NCI-H1930 (cell line): ENCODE results near the gene SBK1.
"Not testable (repeated sequence)": the region's sequence is repeated elsewhere in the genome, so short reads cannot be mapped to it uniquely, and the experiment has no call there.

ENCODE experiments used
- DNase-seq, 2 experiments: peaks; one replicate each; lab custom pipeline; 2025; lab: John Stamatoyannopoulos, UW

Gene SBK1

GRCh38 chr16:28291651-28292626, at the start of gene SBK1:
SBK1 (plus strand) TSS chr16:28292525; CDS start chr16:28317392, 24,867 bp downstream.
- peak; percentile 74 to 92 for DNase-seq

GRCh38 chr16:28249483-28249882, 42.8 kb upstream of the SBK1 start:
- not testable (repeated sequence) for DNase-seq

- no peak for DNase-seq
Observed at GRCh38 chr16:28250999-28251398, 41.3 kb upstream of the SBK1 start.

- no peak for DNase-seq
Observed at GRCh38 chr16:28254158-28254557, 38.2 kb upstream of the SBK1 start.

- no peak for DNase-seq
Observed at GRCh38 chr16:28255838-28256237, 36.5 kb upstream of the SBK1 start.

- DNase-seq, result no peak
Observed at GRCh38 chr16:28257256-28257655, 35.1 kb upstream of the SBK1 start.

GRCh38 chr16:28258567-28258966, 33.8 kb upstream of the SBK1 start:
- no peak for DNase-seq

- DNase-seq, result no peak
Observed at GRCh38 chr16:28259091-28259780, 33.1 kb upstream of the SBK1 start.

- no peak for DNase-seq
Observed at GRCh38 chr16:28259781-28260150, 32.6 kb upstream of the SBK1 start.

- DNase-seq, result no peak
Observed at GRCh38 chr16:28260193-28260592, 32.1 kb upstream of the SBK1 start.

GRCh38 chr16:28261942-28262341, 30.4 kb upstream of the SBK1 start:
- no peak for DNase-seq

- no peak for DNase-seq
Observed at GRCh38 chr16:28263305-28263704, 29.0 kb upstream of the SBK1 start.

GRCh38 chr16:28264656-28265055, 27.7 kb upstream of the SBK1 start:
- no peak for DNase-seq

- no peak for DNase-seq
Observed at GRCh38 chr16:28265822-28266221, 26.5 kb upstream of the SBK1 start.

- no peak for DNase-seq
Observed at GRCh38 chr16:28267356-28267755, 25.0 kb upstream of the SBK1 start.

GRCh38 chr16:28273511-28273910, 18.8 kb upstream of the SBK1 start:
- no peak for DNase-seq

GRCh38 chr16:28274676-28275075, 17.6 kb upstream of the SBK1 start:
- DNase-seq, result no peak

GRCh38 chr16:28276301-28276700, 16.0 kb upstream of the SBK1 start:
- DNase-seq, result no peak

GRCh38 chr16:28277537-28278388, 14.6 kb upstream of the SBK1 start:
- DNase-seq, result peak; percentile 82 to 85

- DNase-seq, result no peak
Observed at GRCh38 chr16:28279006-28279405, 13.3 kb upstream of the SBK1 start.

- no peak for DNase-seq
Observed at GRCh38 chr16:28280881-28281836, 11.2 kb upstream of the SBK1 start.
